Brain microvascular endothelial cell (primary cell): Measurements from ENCODE around the gene NATD1.

Experiments
- DNase-seq: peaks from one replicate; pipeline ENCODE4 v3.0.0-alpha.2; 2020
- H3K27ac ChIP-seq: fragments of 250-450 bp; sonication (Bioruptor Pico); 2 replicates; pipeline ENCODE4 v1.5.1; 2020; ENCODE audit warnings: mild to moderate bottlenecking, moderate library complexity
- H3K27me3 ChIP-seq: fragments of 250-450 bp; sonication (Bioruptor Pico); replicated peaks from 2 replicates; pipeline ENCODE4 v1.5.1; 2020; ENCODE audit warnings: mild to moderate bottlenecking
- H3K36me3 ChIP-seq: fragments of 250-450 bp; sonication (Bioruptor Pico); replicated peaks from 2 replicates; pipeline ENCODE4 v1.5.1; 2020; ENCODE audit warnings: mild to moderate bottlenecking
- H3K4me3 ChIP-seq: 2 replicates; pipeline ENCODE4 v1.5.1; 2011; ENCODE audit warnings: low read depth, mild to moderate bottlenecking, control low read depth, low read length, moderate library complexity
- in situ Hi-C: cut with HindIII; loops from 2 replicates; pipeline ENCODE4 v1.10.0; 2017; ENCODE audit warnings: low sequenced_read_pairs, low pct_ligation_motif_present
- TF ChIP-seq, protein P1 (sequence below): IDR thresholded peaks from 2 replicates; pipeline ENCODE4 v1.5.1; 2011; ENCODE audit warnings: low read depth, mild to moderate bottlenecking, moderate library complexity, low read length, control low read depth, inconsistent platforms; ENCODE audit errors: missing control alignments

NATD1 gene

GRCh38 chr17:21263376-21263775 lies 10.2 kb upstream of the NATD1 start:
- Histone ChIP-seq H3K36me3 (no peaks in the 10 kb centered on the region), H3K4me3 (no peak overlapping the region), H3K27ac (no peak overlapping the region), H3K27me3 (no peaks in the 10 kb centered on the region)
- in situ Hi-C loops = no loop called here
- TF ChIP-seq, protein P1, sequence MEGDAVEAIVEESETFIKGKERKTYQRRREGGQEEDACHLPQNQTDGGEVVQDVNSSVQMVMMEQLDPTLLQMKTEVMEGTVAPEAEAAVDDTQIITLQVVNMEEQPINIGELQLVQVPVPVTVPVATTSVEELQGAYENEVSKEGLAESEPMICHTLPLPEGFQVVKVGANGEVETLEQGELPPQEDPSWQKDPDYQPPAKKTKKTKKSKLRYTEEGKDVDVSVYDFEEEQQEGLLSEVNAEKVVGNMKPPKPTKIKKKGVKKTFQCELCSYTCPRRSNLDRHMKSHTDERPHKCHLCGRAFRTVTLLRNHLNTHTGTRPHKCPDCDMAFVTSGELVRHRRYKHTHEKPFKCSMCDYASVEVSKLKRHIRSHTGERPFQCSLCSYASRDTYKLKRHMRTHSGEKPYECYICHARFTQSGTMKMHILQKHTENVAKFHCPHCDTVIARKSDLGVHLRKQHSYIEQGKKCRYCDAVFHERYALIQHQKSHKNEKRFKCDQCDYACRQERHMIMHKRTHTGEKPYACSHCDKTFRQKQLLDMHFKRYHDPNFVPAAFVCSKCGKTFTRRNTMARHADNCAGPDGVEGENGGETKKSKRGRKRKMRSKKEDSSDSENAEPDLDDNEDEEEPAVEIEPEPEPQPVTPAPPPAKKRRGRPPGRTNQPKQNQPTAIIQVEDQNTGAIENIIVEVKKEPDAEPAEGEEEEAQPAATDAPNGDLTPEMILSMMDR = no peak
- DNase-seq = no peak

DNA sequence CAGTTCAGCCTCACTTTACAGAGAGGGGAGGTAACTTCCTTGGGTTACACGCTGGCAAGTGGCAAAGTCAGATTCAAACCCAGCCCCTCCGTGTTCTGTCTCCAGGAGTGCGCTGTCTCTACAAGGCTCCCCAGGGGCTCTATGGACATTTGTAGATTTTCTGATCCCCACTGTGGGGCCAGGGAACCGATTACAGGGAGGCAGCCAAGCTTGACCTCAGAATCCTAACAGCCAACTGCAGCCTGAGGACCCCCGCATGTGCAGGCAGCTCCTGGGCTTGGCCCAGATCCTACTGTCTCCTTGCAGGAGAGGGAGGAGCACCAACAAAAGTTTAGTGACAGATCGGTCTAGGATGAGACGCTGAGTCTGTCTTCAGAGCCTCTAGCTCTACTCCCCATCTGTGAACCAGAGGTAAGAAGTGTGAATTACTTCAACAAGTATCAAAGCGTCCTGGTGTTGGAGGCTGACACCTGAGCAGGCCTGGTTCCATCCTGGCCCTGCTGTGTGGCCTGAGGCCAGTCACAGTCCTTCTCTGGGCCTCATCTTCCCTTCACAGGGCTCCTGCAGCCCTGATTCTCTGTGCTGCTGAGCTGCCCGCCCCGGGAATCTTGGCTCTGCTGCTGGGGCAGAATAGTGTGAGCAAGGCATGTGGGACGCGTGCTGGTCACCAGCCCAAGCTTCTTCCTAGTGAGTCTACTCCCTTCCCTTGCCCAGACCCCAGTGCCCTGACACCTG lies 9.2 kb upstream of the NATD1 start:
- TF ChIP-seq, protein P1 = no peak
- H3K27me3 ChIP-seq = no peaks in the 10 kb centered on the region
- DNase-seq = no peak
- in situ Hi-C loops = no loop called here
- H3K36me3 ChIP-seq = no peaks in the 10 kb centered on the region
- no peak overlapping the region for H3K4me3 ChIP-seq
- no peak overlapping the region for H3K27ac ChIP-seq

- H3K27ac ChIP-seq = no peak overlapping the region
- no peak for DNase-seq
- H3K27me3 ChIP-seq = no peaks in the 10 kb centered on the region
- TF ChIP-seq, protein P1 = no peak
- H3K36me3 ChIP-seq = no peaks in the 10 kb centered on the region
- in situ Hi-C loops = no loop called here
- no peak overlapping the region for H3K4me3 ChIP-seq
These were observed 5.4 kb upstream of the NATD1 start for GRCh38 chr17:21258593-21258992.

GRCh38 chr17:21253646-21254441 lies 634 bp upstream of the NATD1 start:
- in situ Hi-C loops = no loop called here
- Histone ChIP-seq H3K27ac (no peak overlapping the region), H3K27me3 (no peaks in the 10 kb centered on the region), H3K36me3 (no peaks in the 10 kb centered on the region), H3K4me3 (peak overlapping the region; percentile 54)
- TF ChIP-seq, protein P1 = no peak
- no peak for DNase-seq

DNA sequence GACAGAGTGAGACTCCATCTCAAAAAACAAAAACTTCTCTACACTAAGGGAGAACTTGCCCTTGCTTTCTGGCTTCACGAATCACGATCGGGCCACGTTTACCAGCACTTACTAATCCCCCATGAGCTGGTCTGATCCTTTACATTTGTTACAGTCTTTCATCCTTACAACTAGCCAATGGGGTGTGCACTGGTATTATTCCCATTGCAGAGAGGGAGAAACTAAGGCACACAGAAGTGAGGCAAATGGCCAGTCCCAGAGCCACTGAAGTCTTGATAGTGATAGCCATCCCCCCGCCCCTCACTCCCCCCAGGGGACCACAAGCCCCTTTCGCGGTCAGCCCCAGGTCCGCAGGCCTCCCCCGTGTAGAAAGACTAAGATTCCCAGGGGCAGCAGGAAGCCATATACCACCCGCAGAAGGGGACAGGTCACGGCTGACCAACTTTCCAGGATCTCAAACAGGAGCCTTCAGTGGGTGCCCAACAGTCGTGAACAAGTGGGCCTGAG lies 868 bp downstream of the NATD1 start:
- Histone ChIP-seq H3K4me3 (peak overlapping the region; percentile 54), H3K27ac (no peak overlapping the region), H3K36me3 (no peaks in the 10 kb centered on the region), H3K27me3 (no peaks in the 10 kb centered on the region)
- in situ Hi-C loops = no loop called here
- no peak for DNase-seq
- TF ChIP-seq, protein P1 = no peak
